SK-N-SH (cell line): ENCODE results near the gene ME2. TPM values are rescaled to one million over a fixed set of nuclear protein-coding genes. Genes with fewer than 3 reads are reported as not detected.

ENCODE experiments used
- CTCF ChIA-PET: fragments of 300-600, 350-600 bp; formaldehyde crosslinking; extraction: SDS; loops from one replicate; lab custom pipeline; 2021; lab: Yijun Ruan, JAX
- POLR2A ChIA-PET: fragments of 350-600 bp; sonication (Branson Sonifier 250); formaldehyde crosslinking; extraction: SDS; loops from one replicate; lab custom pipeline; 2020; ENCODE audit warnings: antibody characterized with exemption, inconsistent platforms; lab: Yijun Ruan, JAX
- DNase-seq: peaks from one replicate; pipeline ENCODE4 v3.0.0; 2012
- H2AFZ ChIP-seq: fragments of 200-600 bp; sonication (generic); 2 replicates; pipeline ENCODE4 v1.8.1; 2016; ENCODE audit warnings: antibody characterized with exemption, mild to moderate bottlenecking, low read depth
- H3F3A ChIP-seq: fragments of 200-600 bp; sonication (generic); replicated peaks from 2 replicates; pipeline ENCODE3; 2016; ENCODE audit warnings: antibody characterized with exemption, mild to moderate bottlenecking; ENCODE audit not compliant: insufficient read depth
- H3K27ac ChIP-seq, 2 experiments: fragments of 200-500 bp in 1 of 2; fragments of 200-600 bp in 1 of 2; sonication (Bioruptor generic) in 1 of 2; sonication (generic), shearing (Covaris generic) in 1 of 2; 2 replicates each; pipeline versions ENCODE4 v1.5.1 to v1.6.1; 2014 to 2016; ENCODE audit warnings: low read depth in 2 of 2, inconsistent platforms in 1 of 2, low read length in 1 of 2, mild to moderate bottlenecking in 1 of 2, mixed read lengths in 1 of 2
- H3K27me3 ChIP-seq: fragments of 200-600 bp; sonication (generic), shearing (Covaris generic); 2 replicates; pipeline ENCODE4 v1.6.1; 2016; ENCODE audit warnings: mixed run types; ENCODE audit not compliant: insufficient read depth
- H3K36me3 ChIP-seq, 2 experiments: fragments of 200-500 bp in 1 of 2; fragments of 200-600 bp in 1 of 2; sonication (Bioruptor generic) in 1 of 2; sonication (generic) in 1 of 2; replicated peaks in 1 of 2; 2 replicates each; pipeline versions ENCODE3 to v1.5.1; 2014 to 2016; ENCODE audit warnings: low read length in 1 of 2, mild to moderate bottlenecking in 1 of 2; ENCODE audit not compliant: insufficient read depth in 2 of 2, control insufficient read depth in 1 of 2
- H3K4me1 ChIP-seq, 2 experiments: fragments of 200-500 bp in 1 of 2; fragments of 200-600 bp in 1 of 2; sonication (Bioruptor generic) in 1 of 2; sonication (generic), shearing (Covaris generic) in 1 of 2; 2 replicates each; pipeline versions ENCODE4 v1.5.1 to v1.6.1; 2014 to 2016; ENCODE audit warnings: low read depth in 1 of 2, low read length in 1 of 2, mixed run types in 1 of 2; ENCODE audit not compliant: insufficient read depth in 2 of 2, control insufficient read depth in 1 of 2
- H3K4me2 ChIP-seq: fragments of 200-600 bp; sonication (generic), shearing (Covaris generic); 2 replicates; pipeline ENCODE4 v1.6.1; 2017; ENCODE audit warnings: mixed run types
- H3K4me3 ChIP-seq, 2 experiments: fragments of 200-500 bp in 1 of 2; fragments of 200-600 bp in 1 of 2; sonication (Bioruptor generic) in 1 of 2; sonication (generic), shearing (Covaris generic) in 1 of 2; 2 replicates each; pipeline versions ENCODE4 v1.5.1 to v1.8.1; 2014 to 2016; ENCODE audit warnings: low read depth in 2 of 2, inconsistent platforms in 1 of 2, low read length in 1 of 2, mild to moderate bottlenecking in 1 of 2, mixed read lengths in 1 of 2, moderate library complexity in 1 of 2
- H3K79me2 ChIP-seq: fragments of 200-600 bp; sonication (generic); 2 replicates; pipeline ENCODE4 v1.8.1; 2017; ENCODE audit warnings: mild to moderate bottlenecking; ENCODE audit not compliant: insufficient read depth
- H3K9ac ChIP-seq: fragments of 200-600 bp; sonication (generic); 2 replicates; pipeline ENCODE4 v1.6.1; 2017; ENCODE audit warnings: mixed run types
- H3K9me2 ChIP-seq: fragments of 200-600 bp; sonication (generic); 2 replicates; pipeline ENCODE4 v1.6.1; 2017; ENCODE audit warnings: mixed run types
- H3K9me3 ChIP-seq: fragments of 200-600 bp; sonication (generic); 2 replicates; pipeline ENCODE4 v1.6.1; 2017; ENCODE audit warnings: mixed run types, mild to moderate bottlenecking, moderate library complexity
- H4K20me1 ChIP-seq: fragments of 200-600 bp; sonication (generic); 2 replicates; pipeline ENCODE4 v1.6.1; 2017; ENCODE audit warnings: mild to moderate bottlenecking, mixed run types; ENCODE audit not compliant: insufficient read depth
- CHD2 ChIP-seq: fragments of 150-350 bp; IDR thresholded peaks from 2 replicates; pipeline ENCODE4 v1.6.1; 2018; ENCODE audit warnings: low read length; ENCODE audit not compliant: partially characterized antibody
- ELF1 ChIP-seq: IDR thresholded peaks from 2 replicates; pipeline ENCODE4 v1.4.0; 2012
- EZH2phosphoT487 ChIP-seq: fragments of 200-600 bp; sonication (generic); IDR thresholded peaks from 2 replicates; pipeline ENCODE4 v1.6.1; 2017; ENCODE audit warnings: low read depth, mixed run types, mild to moderate bottlenecking, antibody characterized with exemption, moderate library complexity, borderline replicate concordance
- FOSL2 ChIP-seq: IDR thresholded peaks from 2 replicates; pipeline ENCODE4 v1.4.0; 2012; ENCODE audit warnings: low read depth, mild to moderate bottlenecking, moderate library complexity, borderline replicate concordance
- FOXJ3 ChIP-seq: sonication (generic); formaldehyde crosslinking; IDR thresholded peaks from 2 replicates; pipeline ENCODE4 v1.5.1; 2020; ENCODE audit warnings: mild to moderate bottlenecking, missing genetic modification reagents
- MEF2A ChIP-seq: IDR thresholded peaks from 2 replicates; pipeline ENCODE4 v1.4.0; 2012; ENCODE audit warnings: low read depth, borderline replicate concordance
- NFIC ChIP-seq: IDR thresholded peaks from 2 replicates; pipeline ENCODE4 v1.4.0; 2012; ENCODE audit warnings: borderline replicate concordance
- RCOR1 ChIP-seq: fragments of 150-350 bp; IDR thresholded peaks from 2 replicates; pipeline ENCODE4 v1.6.1; 2017; ENCODE audit warnings: antibody characterized with exemption, low read length
- RFX5 ChIP-seq: IDR thresholded peaks from 2 replicates; pipeline ENCODE4 v1.6.1; 2012; ENCODE audit warnings: mild to moderate bottlenecking, improper control_type of control experiment, low read length
- RXRA ChIP-seq: IDR thresholded peaks from 2 replicates; pipeline ENCODE4 v1.4.0; 2012; ENCODE audit warnings: low read depth, mild to moderate bottlenecking, borderline replicate concordance
- SMC3 ChIP-seq: IDR thresholded peaks from 2 replicates; pipeline ENCODE4 v1.6.1; 2012; ENCODE audit warnings: low read depth, low read length, improper control_type of control experiment
- TAF1 ChIP-seq: IDR thresholded peaks from 2 replicates; pipeline ENCODE4 v1.6.1; 2012; ENCODE audit warnings: low read depth, mild to moderate bottlenecking, low read length, moderate library complexity, borderline replicate concordance
- TEAD4 ChIP-seq: IDR thresholded peaks from 2 replicates; pipeline ENCODE4 v1.4.0; 2012; ENCODE audit warnings: mild to moderate bottlenecking, borderline replicate concordance; ENCODE audit not compliant: insufficient read depth
- USF1 ChIP-seq: IDR thresholded peaks from 2 replicates; pipeline ENCODE4 v1.4.0; 2012; ENCODE audit warnings: low read depth, borderline replicate concordance
- ZBTB33 ChIP-seq: IDR thresholded peaks from 2 replicates; pipeline ENCODE4 v1.4.0; 2012; ENCODE audit warnings: low read depth, borderline replicate concordance
- WGBS: methylation state at CpG from one replicate; pipeline ENCODE4 v1.1.6; 2017; ENCODE audit warnings: low lambda C conversion rate; 5-methylcytosine and 5-hydroxymethylcytosine counted together
- polyA plus RNA-seq, 3 experiments: library from polyadenylated mRNA; depleted of rRNA; stranded (reverse); fragments of >200 nt; gene quantifications; 2 replicates each; pipeline ENCODE4 v1.2.3, GENCODE V29; 2012
- TF ChIP-seq, protein P1 (sequence below): fragments of 200-600 bp; sonication (generic); IDR thresholded peaks from 2 replicates; pipeline ENCODE4 v1.6.1; 2017; ENCODE audit warnings: antibody characterized with exemption, mild to moderate bottlenecking, moderate library complexity
- TF ChIP-seq, protein P2 (sequence below): IDR thresholded peaks from 2 replicates; pipeline ENCODE4; 2012

Gene ME2
- polyA plus RNA-seq, 1 of the 3 experiments (the other 2 are of a cell fraction) = 35.1 TPM

- 80% methylated on average over 2 of the region's 2 CpGs for WGBS
- ChIA-PET POLR2A (no interaction called here), CTCF (no interaction called here)
- Histone ChIP-seq H3K9ac (no peak overlapping the region), H2AFZ (no peak overlapping the region), H3K27ac (no peak overlapping the region), H3K36me3 (no peaks in the 10 kb centered on the region), H3K9me2 (no peaks in the 10 kb centered on the region), H3K27me3 (no peaks in the 10 kb centered on the region; the same call in 1 of the 2 replicates), H4K20me1 (no peaks in the 10 kb centered on the region), H3K4me3 (no peak overlapping the region), H3K9me3 (no peaks in the 10 kb centered on the region), H3K4me2 (no peak overlapping the region), H3K4me1 (peaks cover 5 to 6% of the 10 kb centered on the region in 2 experiments; a peak in 1 of 4 replicates), H3F3A (peaks cover 3% of the 10 kb centered on the region), H3K79me2 (no peaks in the 10 kb centered on the region)
- TF ChIP-seq RCOR1 (no peak), USF1 (no peak), SMC3 (no peak), ELF1 (no peak), FOXJ3 (CRISPR knock-in tag) (no peak), RFX5 (no peak), EZH2phosphoT487 (no peak), RXRA (no peak), FOSL2 (no peak), CHD2 (no peak), TAF1 (no peak), NFIC (no peak), ZBTB33 (no peak), TEAD4 (no peak), MEF2A (no peak)
- TF ChIP-seq, protein P1, sequence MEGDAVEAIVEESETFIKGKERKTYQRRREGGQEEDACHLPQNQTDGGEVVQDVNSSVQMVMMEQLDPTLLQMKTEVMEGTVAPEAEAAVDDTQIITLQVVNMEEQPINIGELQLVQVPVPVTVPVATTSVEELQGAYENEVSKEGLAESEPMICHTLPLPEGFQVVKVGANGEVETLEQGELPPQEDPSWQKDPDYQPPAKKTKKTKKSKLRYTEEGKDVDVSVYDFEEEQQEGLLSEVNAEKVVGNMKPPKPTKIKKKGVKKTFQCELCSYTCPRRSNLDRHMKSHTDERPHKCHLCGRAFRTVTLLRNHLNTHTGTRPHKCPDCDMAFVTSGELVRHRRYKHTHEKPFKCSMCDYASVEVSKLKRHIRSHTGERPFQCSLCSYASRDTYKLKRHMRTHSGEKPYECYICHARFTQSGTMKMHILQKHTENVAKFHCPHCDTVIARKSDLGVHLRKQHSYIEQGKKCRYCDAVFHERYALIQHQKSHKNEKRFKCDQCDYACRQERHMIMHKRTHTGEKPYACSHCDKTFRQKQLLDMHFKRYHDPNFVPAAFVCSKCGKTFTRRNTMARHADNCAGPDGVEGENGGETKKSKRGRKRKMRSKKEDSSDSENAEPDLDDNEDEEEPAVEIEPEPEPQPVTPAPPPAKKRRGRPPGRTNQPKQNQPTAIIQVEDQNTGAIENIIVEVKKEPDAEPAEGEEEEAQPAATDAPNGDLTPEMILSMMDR = no peak
- TF ChIP-seq, protein P2, sequence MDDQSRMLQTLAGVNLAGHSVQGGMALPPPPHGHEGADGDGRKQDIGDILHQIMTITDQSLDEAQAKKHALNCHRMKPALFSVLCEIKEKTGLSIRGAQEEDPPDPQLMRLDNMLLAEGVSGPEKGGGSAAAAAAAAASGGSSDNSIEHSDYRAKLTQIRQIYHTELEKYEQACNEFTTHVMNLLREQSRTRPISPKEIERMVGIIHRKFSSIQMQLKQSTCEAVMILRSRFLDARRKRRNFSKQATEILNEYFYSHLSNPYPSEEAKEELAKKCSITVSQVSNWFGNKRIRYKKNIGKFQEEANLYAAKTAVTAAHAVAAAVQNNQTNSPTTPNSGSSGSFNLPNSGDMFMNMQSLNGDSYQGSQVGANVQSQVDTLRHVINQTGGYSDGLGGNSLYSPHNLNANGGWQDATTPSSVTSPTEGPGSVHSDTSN = no peak
- no peak for DNase-seq
Measured at GRCh38 chr18:50839341-50839740, 39.6 kb upstream of the ME2 start.
